ENCODE data around the gene COL1A1. TPM values are rescaled to one million over a fixed set of nuclear protein-coding genes. Genes with fewer than 3 reads are reported as not detected.

COL1A1 gene
- total and polyA plus RNA-seq, 4 donors: 586 to 2,315 (median 1,292) TPM

- under 1% methylated on average over 21 of the region's 40 CpGs for WGBS (ENCODE audit: insufficient coverage)
- H3K27me3 ChIP-seq (ENCODE audit: control insufficient read depth, insufficient read depth, low read length): no peaks in the 10 kb centered on the region
- peaks cover 18% of the 10 kb centered on the region for H3K36me3 ChIP-seq (ENCODE audit: control insufficient read depth, insufficient read depth, low read length)
- H3K9me3 ChIP-seq (ENCODE audit: control insufficient read depth, insufficient read depth, low read length): no peaks in the 10 kb centered on the region
- peaks cover 50% of the 10 kb centered on the region for H3K4me1 ChIP-seq (ENCODE audit: control insufficient read depth, insufficient read depth, low read length)
- H3K4me3 ChIP-seq (ENCODE audit: low read depth, low read length): peak overlapping the region; percentile 72
- H3K27ac ChIP-seq (ENCODE audit: low read depth, low read length): peak overlapping the region; percentile 93
- DNase-seq (ENCODE audit: low read depth in 4 of 6, low spot score in 6 of 6): peak in 5 of 6 donors; percentile 77 to 97 (median 86)
Measured at GRCh38 chr17:50151041-50151936, 50.1 kb downstream of the COL1A1 start.

GRCh38 chr17:50150354-50151040, 50.9 kb downstream of the COL1A1 start, which contains the start of gene PPP1R9B:
PPP1R9B (minus strand) TSS chr17:50150677; CDS start chr17:50150513, 164 bp downstream.
- Histone ChIP-seq H3K4me1 (ENCODE audit: control insufficient read depth, insufficient read depth, low read length) (peaks cover 58% of the 10 kb centered on the region), H3K4me3 (ENCODE audit: low read depth, low read length) (peak within 1 kb of the TSS; percentile 72), H3K27me3 (ENCODE audit: control insufficient read depth, insufficient read depth, low read length) (no peaks in the 10 kb centered on the region), H3K9me3 (ENCODE audit: control insufficient read depth, insufficient read depth, low read length) (no peaks in the 10 kb centered on the region), H3K27ac (ENCODE audit: low read depth, low read length) (peak within 1 kb of the TSS; percentile 93), H3K36me3 (ENCODE audit: control insufficient read depth, insufficient read depth, low read length) (peaks cover 25% of the 10 kb centered on the region)
- under 1% methylated on average over 61 of the region's 69 CpGs for WGBS (ENCODE audit: insufficient coverage)
- DNase-seq (ENCODE audit: low read depth in 4 of 6, low spot score in 6 of 6): no peak

- Histone ChIP-seq H3K4me1 (ENCODE audit: control insufficient read depth, insufficient read depth, low read length) (peaks cover 66% of the 10 kb centered on the region), H3K36me3 (ENCODE audit: control insufficient read depth, insufficient read depth, low read length) (peaks cover 34% of the 10 kb centered on the region), H3K9me3 (ENCODE audit: control insufficient read depth, insufficient read depth, low read length) (no peaks in the 10 kb centered on the region), H3K4me3 (ENCODE audit: low read depth, low read length) (peak overlapping the region; percentile 72), H3K27ac (ENCODE audit: low read depth, low read length) (peak overlapping the region; percentile 67), H3K27me3 (ENCODE audit: control insufficient read depth, insufficient read depth, low read length) (no peaks in the 10 kb centered on the region)
- WGBS (ENCODE audit: insufficient coverage): under 1% methylated on average over 123 of the region's 123 CpGs
- peak in 2 of 6 donors; percentile 39 to 66 for DNase-seq (ENCODE audit: low read depth in 4 of 6, low spot score in 6 of 6)
Measured at GRCh38 chr17:50149417-50150353, 51.7 kb downstream of the COL1A1 start.

- H3K27me3 ChIP-seq (ENCODE audit: control insufficient read depth, insufficient read depth, low read length): no peaks in the 10 kb centered on the region
- no peaks in the 10 kb centered on the region for H3K9me3 ChIP-seq (ENCODE audit: control insufficient read depth, insufficient read depth, low read length)
- H3K4me1 ChIP-seq (ENCODE audit: control insufficient read depth, insufficient read depth, low read length): peaks cover 73% of the 10 kb centered on the region
- peak overlapping the region; percentile 72 for H3K4me3 ChIP-seq (ENCODE audit: low read depth, low read length)
- peaks cover 40% of the 10 kb centered on the region for H3K36me3 ChIP-seq (ENCODE audit: control insufficient read depth, insufficient read depth, low read length)
- H3K27ac ChIP-seq (ENCODE audit: low read depth, low read length): peak overlapping the region; percentile 67
- DNase-seq (ENCODE audit: low read depth in 4 of 6, low spot score in 6 of 6): peak in 1 of 6 donors; percentile 56
- WGBS (ENCODE audit: insufficient coverage): under 1% methylated on average over 30 of the region's 30 CpGs
Measured at GRCh38 chr17:50149091-50149416, 52.4 kb downstream of the COL1A1 start.

- H3K27ac ChIP-seq (ENCODE audit: low read depth, low read length): peak overlapping the region; percentile 76
- H3K9me3 ChIP-seq (ENCODE audit: control insufficient read depth, insufficient read depth, low read length): no peaks in the 10 kb centered on the region
- no peaks in the 10 kb centered on the region for H3K27me3 ChIP-seq (ENCODE audit: control insufficient read depth, insufficient read depth, low read length)
- H3K4me3 ChIP-seq (ENCODE audit: low read depth, low read length): peak overlapping the region; percentile 72
- DNase-seq (ENCODE audit: low read depth in 4 of 6, low spot score in 6 of 6): peak in 2 of 6 donors; percentile 49 to 64
- WGBS (ENCODE audit: insufficient coverage): 0% methylated on average over 11 of the region's 25 CpGs
- peaks cover 74% of the 10 kb centered on the region for H3K4me1 ChIP-seq (ENCODE audit: control insufficient read depth, insufficient read depth, low read length)
- H3K36me3 ChIP-seq (ENCODE audit: control insufficient read depth, insufficient read depth, low read length): peaks cover 46% of the 10 kb centered on the region
Measured at GRCh38 chr17:50148226-50149090, 53.0 kb downstream of the COL1A1 start.

GRCh38 chr17:50147841-50148225, 53.6 kb downstream of the COL1A1 start:
- WGBS (ENCODE audit: insufficient coverage): 14% methylated on average over 4 of the region's 5 CpGs
- H3K4me1 ChIP-seq (ENCODE audit: control insufficient read depth, insufficient read depth, low read length): peaks cover 72% of the 10 kb centered on the region
- peak overlapping the region; percentile 76 for H3K27ac ChIP-seq (ENCODE audit: low read depth, low read length)

GRCh38 chr17:50146927-50147665, 54.3 kb downstream of the COL1A1 start:
- peaks cover 71% of the 10 kb centered on the region for H3K4me1 ChIP-seq (ENCODE audit: control insufficient read depth, insufficient read depth, low read length)
- peaks cover 60% of the 10 kb centered on the region for H3K36me3 ChIP-seq (ENCODE audit: control insufficient read depth, insufficient read depth, low read length)
- peak overlapping the region; percentile 72 for H3K4me3 ChIP-seq (ENCODE audit: low read depth, low read length)
- H3K27ac ChIP-seq (ENCODE audit: low read depth, low read length): peak overlapping the region; percentile 76
- no peak for DNase-seq (ENCODE audit: low read depth in 4 of 6, low spot score in 6 of 6)
- WGBS (ENCODE audit: insufficient coverage): 53% methylated on average over 8 of the region's 15 CpGs
- H3K9me3 ChIP-seq (ENCODE audit: control insufficient read depth, insufficient read depth, low read length): no peaks in the 10 kb centered on the region
- no peaks in the 10 kb centered on the region for H3K27me3 ChIP-seq (ENCODE audit: control insufficient read depth, insufficient read depth, low read length)

More at GRCh38 chr17:50147841-50148225, 53.6 kb downstream of the COL1A1 start:
- no peaks in the 10 kb centered on the region for H3K27me3 ChIP-seq (ENCODE audit: control insufficient read depth, insufficient read depth, low read length)
- H3K36me3 ChIP-seq (ENCODE audit: control insufficient read depth, insufficient read depth, low read length): peaks cover 52% of the 10 kb centered on the region
- peak in 1 of 6 donors; percentile 52 for DNase-seq (ENCODE audit: low read depth in 4 of 6, low spot score in 6 of 6)
- H3K4me3 ChIP-seq (ENCODE audit: low read depth, low read length): peak overlapping the region; percentile 72
- no peaks in the 10 kb centered on the region for H3K9me3 ChIP-seq (ENCODE audit: control insufficient read depth, insufficient read depth, low read length)

GRCh38 chr17:50146230-50146926, 55.1 kb downstream of the COL1A1 start:
- WGBS (ENCODE audit: insufficient coverage): 64% methylated on average over 6 of the region's 10 CpGs
- Histone ChIP-seq H3K27me3 (ENCODE audit: control insufficient read depth, insufficient read depth, low read length) (no peaks in the 10 kb centered on the region), H3K9me3 (ENCODE audit: control insufficient read depth, insufficient read depth, low read length) (no peaks in the 10 kb centered on the region), H3K36me3 (ENCODE audit: control insufficient read depth, insufficient read depth, low read length) (peaks cover 67% of the 10 kb centered on the region), H3K4me3 (ENCODE audit: low read depth, low read length) (no peak overlapping the region), H3K27ac (ENCODE audit: low read depth, low read length) (peak overlapping the region; percentile 57), H3K4me1 (ENCODE audit: control insufficient read depth, insufficient read depth, low read length) (peaks cover 64% of the 10 kb centered on the region)
- no peak for DNase-seq (ENCODE audit: low read depth in 4 of 6, low spot score in 6 of 6)
